ENCODE results near the gene ATP6V1G3. TPM values are rescaled to one million over a fixed set of nuclear protein-coding genes. Genes with fewer than 3 reads are reported as not detected.

The ATP6V1G3 gene
- total and polyA plus RNA-seq, 9 of the 15 experiments (the other 6 are each of a cell fraction or from before 2014, with no cell fraction given) = 0.32 TPM; not detected in 8

DNA sequence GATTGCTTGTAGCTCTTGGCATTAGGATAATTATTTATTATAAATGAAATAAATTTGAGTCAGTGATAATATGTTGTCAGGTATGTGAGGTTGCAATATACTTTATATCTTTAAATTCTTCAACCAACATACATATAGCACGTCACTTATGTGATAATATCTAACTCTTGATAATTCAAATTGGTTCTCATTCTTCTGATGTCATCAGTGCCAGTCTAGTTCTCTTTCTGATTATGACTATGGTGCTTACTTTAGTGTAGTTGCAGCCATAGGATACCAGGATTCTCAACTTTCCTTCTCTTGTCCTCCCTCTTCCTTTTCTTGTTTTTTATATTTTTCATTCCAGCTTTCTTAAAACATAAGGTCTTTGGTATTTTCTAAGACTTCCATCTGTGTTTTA lies 34.8 kb upstream of the ATP6V1G3 start:
- FAIRE-seq (no peak), DNase-seq (ENCODE audit: extremely low read depth in 1 of 4, low spot score in 3 of 4) (no peak), ATAC-seq (no peak)
- Histone ChIP-seq H3K36me3 (ENCODE audit: control insufficient read depth, insufficient read depth, low read length) (no peaks in the 10 kb centered on the region), H3K79me2 (ENCODE audit: control insufficient read depth, insufficient read depth, low read length) (no peaks in the 10 kb centered on the region), H3K27me3 (ENCODE audit: control insufficient read depth in 2 of 2, insufficient read depth in 2 of 2, low read length in 2 of 2) (no peaks in the 10 kb centered on the region), H3K9ac (ENCODE audit: insufficient read depth in 1 of 2, low read depth in 2 of 2, low read length in 2 of 2) (no peak overlapping the region), H3K4me3 (no peak overlapping the region), H3K27ac (ENCODE audit: extremely low read depth, low read depth, low read length) (no peak overlapping the region), H4K20me1 (replicated peaks; ENCODE audit: control insufficient read depth, insufficient read depth, low read length) (no peaks in the 10 kb centered on the region), H3K9me1 (ENCODE audit: control insufficient read depth, insufficient read depth, low read length) (no peaks in the 10 kb centered on the region), H3K4me2 (ENCODE audit: insufficient read depth, low read length) (no peak overlapping the region), H2AFZ (ENCODE audit: low read depth, low read length) (no peak overlapping the region), H3K4me1 (replicated peaks in 1 of 2; ENCODE audit: control insufficient read depth in 2 of 2, insufficient read depth in 2 of 2, low read length in 2 of 2) (no peaks in the 10 kb centered on the region), H3K9me3 (replicated peaks; ENCODE audit: control insufficient read depth, insufficient read depth, low read depth, low read length) (0 out of 2 replicates have a peak, but pooled peaks cover 3% of the 10 kb centered on the region)
- in situ Hi-C loops (cut with MboI) (no loop called here), intact Hi-C loops (cut with micrococcal nuclease) (no loop called here)
- ChIA-PET CTCF (ENCODE audit: low intra/inter-chr PET ratio) (no interaction called here), POLR2A (no interaction called here)
- TF ChIP-seq, protein P1, sequence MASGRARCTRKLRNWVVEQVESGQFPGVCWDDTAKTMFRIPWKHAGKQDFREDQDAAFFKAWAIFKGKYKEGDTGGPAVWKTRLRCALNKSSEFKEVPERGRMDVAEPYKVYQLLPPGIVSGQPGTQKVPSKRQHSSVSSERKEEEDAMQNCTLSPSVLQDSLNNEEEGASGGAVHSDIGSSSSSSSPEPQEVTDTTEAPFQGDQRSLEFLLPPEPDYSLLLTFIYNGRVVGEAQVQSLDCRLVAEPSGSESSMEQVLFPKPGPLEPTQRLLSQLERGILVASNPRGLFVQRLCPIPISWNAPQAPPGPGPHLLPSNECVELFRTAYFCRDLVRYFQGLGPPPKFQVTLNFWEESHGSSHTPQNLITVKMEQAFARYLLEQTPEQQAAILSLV (tag; IDR thresholded peaks at IDR 0.05) = no peak
- TF ChIP-seq, protein P2, sequence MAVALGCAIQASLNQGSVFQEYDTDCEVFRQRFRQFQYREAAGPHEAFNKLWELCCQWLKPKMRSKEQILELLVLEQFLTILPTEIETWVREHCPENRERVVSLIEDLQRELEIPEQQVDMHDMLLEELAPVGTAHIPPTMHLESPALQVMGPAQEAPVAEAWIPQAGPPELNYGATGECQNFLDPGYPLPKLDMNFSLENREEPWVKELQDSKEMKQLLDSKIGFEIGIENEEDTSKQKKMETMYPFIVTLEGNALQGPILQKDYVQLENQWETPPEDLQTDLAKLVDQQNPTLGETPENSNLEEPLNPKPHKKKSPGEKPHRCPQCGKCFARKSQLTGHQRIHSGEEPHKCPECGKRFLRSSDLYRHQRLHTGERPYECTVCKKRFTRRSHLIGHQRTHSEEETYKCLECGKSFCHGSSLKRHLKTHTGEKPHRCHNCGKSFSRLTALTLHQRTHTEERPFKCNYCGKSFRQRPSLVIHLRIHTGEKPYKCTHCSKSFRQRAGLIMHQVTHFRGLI (CRISPR knock-in tag; IDR thresholded peaks at IDR 0.05) = no peak
- TF ChIP-seq TAF15 (IDR thresholded peaks at IDR 0.05; ENCODE audit: low read depth, low read length) (no peak), SMAD1 (IDR thresholded peaks at IDR 0.05; ENCODE audit: low read depth, low read length, partially characterized antibody) (no peak), PTTG1 (tag; IDR thresholded peaks at IDR 0.05; ENCODE audit: low read depth) (no peak), EHMT2 (IDR thresholded peaks at IDR 0.05) (no peak)
- TF ChIP-seq, protein P3, sequence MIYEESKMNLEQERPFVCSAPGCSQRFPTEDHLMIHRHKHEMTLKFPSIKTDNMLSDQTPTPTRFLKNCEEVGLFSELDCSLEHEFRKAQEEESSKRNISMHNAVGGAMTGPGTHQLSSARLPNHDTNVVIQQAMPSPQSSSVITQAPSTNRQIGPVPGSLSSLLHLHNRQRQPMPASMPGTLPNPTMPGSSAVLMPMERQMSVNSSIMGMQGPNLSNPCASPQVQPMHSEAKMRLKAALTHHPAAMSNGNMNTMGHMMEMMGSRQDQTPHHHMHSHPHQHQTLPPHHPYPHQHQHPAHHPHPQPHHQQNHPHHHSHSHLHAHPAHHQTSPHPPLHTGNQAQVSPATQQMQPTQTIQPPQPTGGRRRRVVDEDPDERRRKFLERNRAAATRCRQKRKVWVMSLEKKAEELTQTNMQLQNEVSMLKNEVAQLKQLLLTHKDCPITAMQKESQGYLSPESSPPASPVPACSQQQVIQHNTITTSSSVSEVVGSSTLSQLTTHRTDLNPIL (CRISPR knock-in tag; IDR thresholded peaks at IDR 0.05) = no peak
- TF ChIP-seq, protein P4, sequence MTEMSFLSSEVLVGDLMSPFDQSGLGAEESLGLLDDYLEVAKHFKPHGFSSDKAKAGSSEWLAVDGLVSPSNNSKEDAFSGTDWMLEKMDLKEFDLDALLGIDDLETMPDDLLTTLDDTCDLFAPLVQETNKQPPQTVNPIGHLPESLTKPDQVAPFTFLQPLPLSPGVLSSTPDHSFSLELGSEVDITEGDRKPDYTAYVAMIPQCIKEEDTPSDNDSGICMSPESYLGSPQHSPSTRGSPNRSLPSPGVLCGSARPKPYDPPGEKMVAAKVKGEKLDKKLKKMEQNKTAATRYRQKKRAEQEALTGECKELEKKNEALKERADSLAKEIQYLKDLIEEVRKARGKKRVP (CRISPR knock-in tag; IDR thresholded peaks at IDR 0.05) = no peak
- WGBS (ENCODE audit: insufficient coverage, low coverage, missing lambda C conversion rate) = 21% methylated on average over 1 of the region's 1 CpG
- no TSS peak for BruUV-seq (replicated peaks)

Measured in K562 (cell line).